Measurements from ENCODE around the gene RAD51AP1. TPM values are rescaled to one million over a fixed set of nuclear protein-coding genes. Genes with fewer than 3 reads are reported as not detected.

Gene RAD51AP1
- polyA plus RNA-seq, 1 of the 3 experiments (the other 2 are of a cell fraction): 6.0 TPM

- Histone ChIP-seq H3K9ac (no peak overlapping the region), H3K4me2 (no peak overlapping the region), H3K9me3 (no peaks in the 10 kb centered on the region), H3K27ac (ENCODE audit: low read depth in 2 of 2, low read length in 1 of 2) (no peak overlapping the region), H3F3A (replicated peaks; ENCODE audit: insufficient read depth) (no peaks in the 10 kb centered on the region), H3K36me3 (replicated peaks in 1 of 2; ENCODE audit: control insufficient read depth in 1 of 2, insufficient read depth in 2 of 2, low read length in 1 of 2) (peaks cover 19 to 44% of the 10 kb centered on the region in 2 experiments), H4K20me1 (ENCODE audit: insufficient read depth) (no peaks in the 10 kb centered on the region), H3K4me3 (ENCODE audit: low read depth in 2 of 2, low read length in 1 of 2) (no peak overlapping the region), H3K4me1 (ENCODE audit: control insufficient read depth in 1 of 2, insufficient read depth in 2 of 2, low read depth in 1 of 2, low read length in 1 of 2) (no peaks in the 10 kb centered on the region), H2AFZ (ENCODE audit: low read depth) (no peak overlapping the region), H3K79me2 (ENCODE audit: insufficient read depth) (no peaks in the 10 kb centered on the region), H3K27me3 (ENCODE audit: insufficient read depth) (no peaks in the 10 kb centered on the region), H3K9me2 (no peaks in the 10 kb centered on the region)
- no peak for TF ChIP-seq YY1 (IDR thresholded peaks at IDR 0.05; ENCODE audit: low read depth)
- TF ChIP-seq PBX3 (IDR thresholded peaks at IDR 0.05): no peak
- TF ChIP-seq CHD2 (IDR thresholded peaks at IDR 0.05; ENCODE audit: low read length, partially characterized antibody): no peak
- TF ChIP-seq FOXM1 (IDR thresholded peaks at IDR 0.05; ENCODE audit: low read depth): no peak
- no peak for TF ChIP-seq RCOR1 (IDR thresholded peaks at IDR 0.05; ENCODE audit: low read length)
- no peak for TF ChIP-seq TEAD4 (IDR thresholded peaks at IDR 0.05; ENCODE audit: borderline replicate concordance, insufficient read depth)
- CTCF ChIA-PET: interaction anchor here (0.9 kb wide), 1 partner anchor 169 kb away, joined by 3 read pairs; no protein-coding TSS in a partner anchor
- WGBS (ENCODE audit: low lambda C conversion rate): 93% methylated on average over 1 of the region's 1 CpG
- no peak for DNase-seq
- POLR2A ChIA-PET: no interaction called here
These were observed 13.5 kb downstream of the RAD51AP1 start for GRCh38 chr12:4552191-4552590.

- Histone ChIP-seq H3K36me3 (replicated peaks in 1 of 2; ENCODE audit: control insufficient read depth in 1 of 2, insufficient read depth in 2 of 2, low read length in 1 of 2) (peaks cover 11 to 39% of the 10 kb centered on the region in 2 experiments), H2AFZ (ENCODE audit: low read depth) (no peak overlapping the region), H3K27me3 (ENCODE audit: insufficient read depth) (no peaks in the 10 kb centered on the region), H3K27ac (ENCODE audit: low read depth in 2 of 2, low read length in 1 of 2) (no peak overlapping the region), H3K79me2 (ENCODE audit: insufficient read depth) (no peaks in the 10 kb centered on the region), H3K4me2 (no peak overlapping the region), H3K4me3 (ENCODE audit: low read depth in 2 of 2, low read length in 1 of 2) (no peak overlapping the region), H3K9me3 (no peaks in the 10 kb centered on the region), H4K20me1 (ENCODE audit: insufficient read depth) (no peaks in the 10 kb centered on the region), H3K4me1 (ENCODE audit: control insufficient read depth in 1 of 2, insufficient read depth in 2 of 2, low read depth in 1 of 2, low read length in 1 of 2) (no peaks in the 10 kb centered on the region), H3F3A (replicated peaks; ENCODE audit: insufficient read depth) (no peaks in the 10 kb centered on the region), H3K9ac (no peak overlapping the region), H3K9me2 (no peaks in the 10 kb centered on the region)
- CTCF ChIA-PET: interaction anchor here (0.5 kb wide), 1 partner anchor 200 kb away, joined by 3 read pairs; no protein-coding TSS in a partner anchor
- 94% methylated on average over 4 of the region's 4 CpGs for WGBS (ENCODE audit: low lambda C conversion rate)
- POLR2A ChIA-PET: no interaction called here
- DNase-seq: no peak
- TF ChIP-seq EP300 (IDR thresholded peaks at IDR 0.05; ENCODE audit: borderline replicate concordance in 1 of 2, low read depth in 1 of 2, low read length in 1 of 2) (no peak), MEF2A (IDR thresholded peaks at IDR 0.05; ENCODE audit: borderline replicate concordance, low read depth) (no peak), YY1 (IDR thresholded peaks at IDR 0.05; ENCODE audit: low read depth) (no peak), CHD2 (IDR thresholded peaks at IDR 0.05; ENCODE audit: low read length, partially characterized antibody) (no peak)
These were observed 15.3 kb downstream of the RAD51AP1 start for GRCh38 chr12:4553943-4554342.

- whole genome bisulfite sequencing (ENCODE audit: low lambda C conversion rate): 76% methylated on average over 2 of the region's 2 CpGs
- Histone ChIP-seq H3K27ac (ENCODE audit: low read depth in 2 of 2, low read length in 1 of 2) (no peak overlapping the region), H3K9ac (no peak overlapping the region), H3K36me3 (replicated peaks in 1 of 2; ENCODE audit: control insufficient read depth in 1 of 2, insufficient read depth in 2 of 2, low read length in 1 of 2) (peaks cover 4 to 36% of the 10 kb centered on the region in 2 experiments), H2AFZ (ENCODE audit: low read depth) (no peak overlapping the region), H3K4me3 (ENCODE audit: low read depth in 2 of 2, low read length in 1 of 2) (no peak overlapping the region), H3K9me3 (no peaks in the 10 kb centered on the region), H3K4me2 (no peak overlapping the region), H3K9me2 (no peaks in the 10 kb centered on the region), H3K27me3 (ENCODE audit: insufficient read depth) (no peaks in the 10 kb centered on the region), H4K20me1 (ENCODE audit: insufficient read depth) (no peaks in the 10 kb centered on the region), H3F3A (replicated peaks; ENCODE audit: insufficient read depth) (no peaks in the 10 kb centered on the region), H3K4me1 (ENCODE audit: control insufficient read depth in 1 of 2, insufficient read depth in 2 of 2, low read depth in 1 of 2, low read length in 1 of 2) (no peaks in the 10 kb centered on the region), H3K79me2 (ENCODE audit: insufficient read depth) (no peaks in the 10 kb centered on the region)
- no peak for DNase-seq
- CTCF ChIA-PET: no interaction called here
- POLR2A ChIA-PET: no interaction called here
- TF ChIP-seq TEAD4 (IDR thresholded peaks at IDR 0.05; ENCODE audit: borderline replicate concordance, insufficient read depth) (no peak), FOSL2 (IDR thresholded peaks at IDR 0.05; ENCODE audit: borderline replicate concordance, low read depth) (no peak), TCF12 (IDR thresholded peaks at IDR 0.05) (no peak), MAX (IDR thresholded peaks at IDR 0.05; ENCODE audit: low read depth) (no peak), JUND (IDR thresholded peaks at IDR 0.05) (no peak), RXRA (IDR thresholded peaks at IDR 0.05; ENCODE audit: borderline replicate concordance, low read depth) (no peak), FOXM1 (IDR thresholded peaks at IDR 0.05; ENCODE audit: low read depth) (no peak), POLR2AphosphoS5 (IDR thresholded peaks at IDR 0.05; ENCODE audit: low read depth, low read length) (no peak), MXI1 (IDR thresholded peaks at IDR 0.05; ENCODE audit: low read depth, low read length) (no peak), TAF1 (IDR thresholded peaks at IDR 0.05; ENCODE audit: borderline replicate concordance, low read depth, low read length) (no peak), NRF1 (IDR thresholded peaks at IDR 0.05; ENCODE audit: low read depth, low read length) (no peak), RCOR1 (IDR thresholded peaks at IDR 0.05; ENCODE audit: low read length) (no peak), USF1 (IDR thresholded peaks at IDR 0.05; ENCODE audit: borderline replicate concordance, low read depth) (no peak), ELF1 (IDR thresholded peaks at IDR 0.05) (no peak)
These were observed 17.1 kb downstream of the RAD51AP1 start for GRCh38 chr12:4555804-4556203.

Data from SK-N-SH (cell line).